IgD-negative memory B cell (primary cell): ENCODE results near the gene ATP10A. TPM values are rescaled to one million over a fixed set of nuclear protein-coding genes. Genes with fewer than 3 reads are reported as not detected.

Source experiments
- H3K27ac Mint-ChIP-seq, 3 donors: one replicate each; pipeline ENCODE4 v1.8.0; 2020 to 2022; ENCODE audit warnings: mild to moderate bottlenecking in 3 of 3, mixed read lengths in 3 of 3, moderate library complexity in 1 of 3
- H3K27me3 Mint-ChIP-seq: one replicate; pipeline ENCODE4 v1.8.0; 2021; ENCODE audit warnings: mixed read lengths
- H3K36me3 Mint-ChIP-seq: one replicate; pipeline ENCODE4 v1.8.0; 2020; ENCODE audit warnings: mild to moderate bottlenecking, mixed read lengths
- H3K4me1 Mint-ChIP-seq, 3 donors: one replicate each; pipeline ENCODE4 v1.8.0; 2020 to 2022; ENCODE audit warnings: mixed read lengths in 3 of 3, mild to moderate bottlenecking in 1 of 3
- H3K4me3 Mint-ChIP-seq, 4 donors: one replicate each; pipeline ENCODE4 v1.8.0; 2020 to 2022; ENCODE audit warnings: mild to moderate bottlenecking in 4 of 4, mixed read lengths in 4 of 4, moderate library complexity in 3 of 4
- H3K9me3 Mint-ChIP-seq, 3 donors: one replicate each; pipeline ENCODE4 v1.8.0; 2020 to 2021; ENCODE audit warnings: mixed read lengths in 3 of 3, mild to moderate bottlenecking in 1 of 3
- polyA plus RNA-seq: library from polyadenylated mRNA; unstranded; fragments of 300-500 nt; fragmentation: Illumina TruSeq; gene quantifications from one replicate; pipeline ENCODE4 v1.2.3, GENCODE V29; 2021

ATP10A gene
- polyA plus RNA-seq, 1 donor from 2014 or later = 0.48 TPM

DNA sequence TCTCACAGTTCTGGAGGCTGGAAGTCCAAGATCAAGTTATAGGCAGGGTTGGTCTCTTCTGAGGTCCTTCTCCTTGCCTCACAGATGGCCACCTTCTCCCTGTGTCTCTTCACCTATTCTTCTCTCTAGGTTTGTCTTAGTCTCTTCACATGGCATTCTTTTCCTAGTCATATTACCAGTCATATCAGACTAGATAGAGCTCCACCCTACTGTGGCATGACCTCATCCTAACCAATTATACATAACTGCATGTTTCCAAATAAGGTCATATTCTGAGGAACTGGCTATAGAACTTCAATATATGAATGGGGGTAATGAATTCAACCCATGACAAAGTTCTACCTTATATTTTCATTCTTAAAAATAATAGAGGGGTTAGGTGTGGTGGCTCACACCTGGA, 227.9 kb downstream of the ATP10A start:
- H3K4me1 Mint-ChIP-seq = no peaks in the 10 kb centered on the region
- H3K4me3 Mint-ChIP-seq = no peak overlapping the region
- no peaks in the 10 kb centered on the region for H3K36me3 Mint-ChIP-seq
- no peak overlapping the region for H3K27ac Mint-ChIP-seq
- peaks cover 0 to 7% (median 3%) of the 10 kb centered on the region in 3 donors for H3K9me3 Mint-ChIP-seq
- no peaks in the 10 kb centered on the region for H3K27me3 Mint-ChIP-seq

GRCh38 chr15:25633862-25634261, 229.3 kb downstream of the ATP10A start:
- Mint-ChIP-seq H3K9me3 (peaks cover 4 to 8% (median 4%) of the 10 kb centered on the region in 3 donors), H3K27me3 (no peaks in the 10 kb centered on the region), H3K4me1 (no peaks in the 10 kb centered on the region), H3K27ac (no peak overlapping the region), H3K36me3 (no peaks in the 10 kb centered on the region), H3K4me3 (no peak overlapping the region)

DNA sequence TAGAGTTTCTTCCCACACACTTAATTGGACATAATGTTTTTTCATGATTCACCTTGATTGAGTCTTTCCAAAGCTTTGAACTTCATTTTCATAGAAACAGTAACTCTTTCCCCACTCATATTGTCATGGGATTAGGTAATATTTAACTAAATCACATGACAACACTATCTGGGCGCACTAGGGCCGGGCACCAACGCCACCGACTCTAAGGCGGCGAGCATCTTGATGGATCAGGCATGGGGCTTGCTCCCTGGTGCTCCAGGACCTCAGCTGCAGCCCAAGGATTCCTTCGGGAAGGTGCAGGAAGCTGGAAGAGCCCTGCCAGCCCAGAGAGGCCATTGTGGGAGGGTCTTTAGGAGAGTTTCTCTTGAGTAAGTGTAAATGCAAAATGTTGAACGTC, 231.2 kb downstream of the ATP10A start:
- H3K27ac Mint-ChIP-seq = no peak overlapping the region
- H3K27me3 Mint-ChIP-seq = no peaks in the 10 kb centered on the region
- H3K4me3 Mint-ChIP-seq = no peak overlapping the region
- no peaks in the 10 kb centered on the region for H3K36me3 Mint-ChIP-seq
- H3K9me3 Mint-ChIP-seq = peaks cover 3 to 16% (median 6%) of the 10 kb centered on the region in 3 donors
- no peaks in the 10 kb centered on the region for H3K4me1 Mint-ChIP-seq
